Measurements from ENCODE around the gene NKX1-1.
"Not testable (repeated sequence)": the region's sequence is repeated elsewhere in the genome, so short reads cannot be mapped to it uniquely, and the experiment has no call there.

The NKX1-1 gene

GRCh38 chr4:1406394-1406980 is at the start of gene NKX1-1:
NKX1-1 (minus strand) TSS chr4:1406442; CDS start chr4:1406442, 0 bp downstream.
- DNase-seq (ENCODE audit: low read depth, low spot score) = no peak

- DNase-seq (ENCODE audit: low read depth, low spot score) = no peak
Measured at GRCh38 chr4:1453731-1454130, 47.5 kb upstream of the NKX1-1 start.

GRCh38 chr4:1452431-1453051 is 46.3 kb upstream of the NKX1-1 start:
- no peak for DNase-seq (ENCODE audit: low read depth, low spot score)

GRCh38 chr4:1451752-1452122 is 45.5 kb upstream of the NKX1-1 start:
- DNase-seq (ENCODE audit: low read depth, low spot score) = no peak

- no peak for DNase-seq (ENCODE audit: low read depth, low spot score)
Measured at GRCh38 chr4:1451106-1451751, 45.0 kb upstream of the NKX1-1 start.

GRCh38 chr4:1449833-1450741 is 43.8 kb upstream of the NKX1-1 start:
- DNase-seq (ENCODE audit: low read depth, low spot score) = no peak

- no peak for DNase-seq (ENCODE audit: low read depth, low spot score)
Measured at GRCh38 chr4:1449475-1449832, 43.2 kb upstream of the NKX1-1 start.

- DNase-seq (ENCODE audit: low read depth, low spot score) = no peak
Measured at GRCh38 chr4:1448589-1449420, 42.6 kb upstream of the NKX1-1 start.

GRCh38 chr4:1447676-1448588 is 41.7 kb upstream of the NKX1-1 start:
- DNase-seq (ENCODE audit: low read depth, low spot score) = no peak

GRCh38 chr4:1446502-1447386 is 40.5 kb upstream of the NKX1-1 start:
- no peak for DNase-seq (ENCODE audit: low read depth, low spot score)

- DNase-seq (ENCODE audit: low read depth, low spot score) = no peak
Measured at GRCh38 chr4:1445716-1446445, 39.6 kb upstream of the NKX1-1 start.

- DNase-seq (ENCODE audit: low read depth, low spot score) = not testable (repeated sequence)
Measured at GRCh38 chr4:1443688-1444172, 37.5 kb upstream of the NKX1-1 start.

GRCh38 chr4:1427010-1427409 is 20.8 kb upstream of the NKX1-1 start:
- no peak for DNase-seq (ENCODE audit: low read depth, low spot score)

GRCh38 chr4:1421657-1422056 is 15.4 kb upstream of the NKX1-1 start:
- DNase-seq (ENCODE audit: low read depth, low spot score) = no peak

- DNase-seq (ENCODE audit: low read depth, low spot score) = no peak
Measured at GRCh38 chr4:1419708-1420107, 13.5 kb upstream of the NKX1-1 start.

- no peak for DNase-seq (ENCODE audit: low read depth, low spot score)
Measured at GRCh38 chr4:1418494-1419285, 12.4 kb upstream of the NKX1-1 start.

- DNase-seq (ENCODE audit: low read depth, low spot score) = no peak
Measured at GRCh38 chr4:1417522-1418390, 11.5 kb upstream of the NKX1-1 start.
